GM18517 (cell line): ENCODE measurements around the gene CST9L.

Source experiments
- ATAC-seq: cut with Tn5 transposase; IDR thresholded peaks from one replicate; pipeline ENCODE4 v1.9.1; 2021; ENCODE audit warnings: mild to moderate bottlenecking, moderate library complexity; ENCODE audit not compliant: unreplicated experiment

CST9L gene

GRCh38 chr20:23547613-23548012, 20.7 kb downstream of the CST9L start:
- ATAC-seq, result no peak

GRCh38 chr20:23546435-23547144, 21.7 kb downstream of the CST9L start:
- ATAC-seq, result no peak

GRCh38 chr20:23544133-23544532, 24.2 kb downstream of the CST9L start:
- no peak for ATAC-seq

- no peak for ATAC-seq
These were observed 25.5 kb downstream of the CST9L start for GRCh38 chr20:23542801-23543200.

- ATAC-seq, result no peak
These were observed 26.5 kb downstream of the CST9L start for GRCh38 chr20:23541776-23542175.

GRCh38 chr20:23541330-23541729, 27.0 kb downstream of the CST9L start:
- ATAC-seq, result no peak

GRCh38 chr20:23540624-23541023, 27.7 kb downstream of the CST9L start:
- no peak for ATAC-seq

- no peak for ATAC-seq
These were observed 31.3 kb downstream of the CST9L start for GRCh38 chr20:23537030-23537429.

GRCh38 chr20:23536328-23536974, 31.8 kb downstream of the CST9L start:
- no peak for ATAC-seq

GRCh38 chr20:23534801-23535593, 33.3 kb downstream of the CST9L start:
- ATAC-seq, result no peak

GRCh38 chr20:23533161-23533560, 35.1 kb downstream of the CST9L start:
- no peak for ATAC-seq

GRCh38 chr20:23532533-23532932, 35.8 kb downstream of the CST9L start:
- no peak for ATAC-seq

- peak; percentile 53 for ATAC-seq
These were observed 37.2 kb downstream of the CST9L start for GRCh38 chr20:23530937-23531567.

GRCh38 chr20:23528867-23529431, 39.3 kb downstream of the CST9L start:
- ATAC-seq, result no peak

GRCh38 chr20:23526850-23527249, 41.4 kb downstream of the CST9L start:
- ATAC-seq, result no peak

- ATAC-seq, result no peak
These were observed 44.1 kb downstream of the CST9L start for GRCh38 chr20:23524146-23524545.

- ATAC-seq, result no peak
These were observed 48.1 kb downstream of the CST9L start for GRCh38 chr20:23520185-23520584.

- ATAC-seq, result no peak
These were observed 48.7 kb downstream of the CST9L start for GRCh38 chr20:23519556-23519955.

- no peak for ATAC-seq
These were observed 50.6 kb downstream of the CST9L start for GRCh38 chr20:23517719-23518118.

- ATAC-seq, result no peak
These were observed 52.9 kb downstream of the CST9L start for GRCh38 chr20:23515250-23515939.
